Calu3 (cell line): ENCODE measurements around the gene TGFBR2. TPM values are rescaled to one million over a fixed set of nuclear protein-coding genes. Genes with fewer than 3 reads are reported as not detected.

ENCODE experiments used
- BruUV-seq: library from RNA; stranded (reverse); fragments of 400-500 nt; replicated peaks from 2 replicates; lab custom pipeline; 2021; lab: Mats Ljungman, UMichigan
- CTCF ChIA-PET: fragments of 300-600 bp; sonication (Branson Sonifier 250); formaldehyde crosslinking; loops from one replicate; lab custom pipeline; 2022; ENCODE audit warnings: antibody characterized with exemption; lab: Charles Lee
- DNase-seq: peaks from one replicate; pipeline ENCODE4 v3.0.0; 2022
- H3K27ac Mint-ChIP-seq: one replicate; pipeline ENCODE4 v1.8.0; 2022; ENCODE audit warnings: mixed read lengths; ENCODE audit not compliant: unreplicated experiment
- H3K27me3 Mint-ChIP-seq: one replicate; pipeline ENCODE4 v1.8.0; 2022; ENCODE audit warnings: mixed read lengths; ENCODE audit not compliant: unreplicated experiment
- H3K36me3 Mint-ChIP-seq: one replicate; pipeline ENCODE4 v1.8.0; 2022; ENCODE audit warnings: mild to moderate bottlenecking, moderate library complexity, mixed read lengths; ENCODE audit not compliant: insufficient read depth, unreplicated experiment
- H3K4me1 Mint-ChIP-seq: one replicate; pipeline ENCODE4 v1.8.0; 2022; ENCODE audit warnings: mild to moderate bottlenecking, low read depth, mixed read lengths; ENCODE audit not compliant: unreplicated experiment
- H3K4me3 Mint-ChIP-seq: one replicate; pipeline ENCODE4 v1.8.0; 2022; ENCODE audit warnings: mild to moderate bottlenecking, low read depth, moderate library complexity, mixed read lengths; ENCODE audit not compliant: unreplicated experiment
- H3K9me3 Mint-ChIP-seq: one replicate; pipeline ENCODE4 v1.8.0; 2022; ENCODE audit warnings: low read depth, mixed read lengths; ENCODE audit not compliant: unreplicated experiment
- CTCF ChIP-seq: fragments of 200-600 bp; IDR thresholded peaks from one replicate; pipeline ENCODE4 v1.8.0; 2022; ENCODE audit warnings: antibody characterized with exemption; ENCODE audit not compliant: unreplicated experiment
- intact Hi-C: fragments of 100-400 bp; cut with micrococcal nuclease; formaldehyde crosslinking; loops from one replicate; pipeline ENCODE4 v1.10.0; 2022; ENCODE audit not compliant: unreplicated experiment
- total RNA-seq: library from RNA; stranded (reverse); gene quantifications from 2 replicates; pipeline ENCODE4 v1.2.3, GENCODE V29; 2022

The TGFBR2 gene
- total RNA-seq, 1 experiment from 2014 or later, result 105 TPM

GRCh38 chr3:30650348-30650995 lies 44.1 kb downstream of the TGFBR2 start:
- H3K36me3 Mint-ChIP-seq, result peaks cover 76% of the 10 kb centered on the region
- H3K4me1 Mint-ChIP-seq, result peaks cover 8% of the 10 kb centered on the region
- H3K4me3 Mint-ChIP-seq, result no peak overlapping the region
- no peak for DNase-seq
- CTCF ChIA-PET, result no interaction called here
- no peaks in the 10 kb centered on the region for H3K27me3 Mint-ChIP-seq
- no peak overlapping the region for H3K27ac Mint-ChIP-seq
- TF ChIP-seq CTCF, result no peak
- intact Hi-C loops, result no loop called here
- BruUV-seq, result no TSS peak
- no peaks in the 10 kb centered on the region for H3K9me3 Mint-ChIP-seq

- Mint-ChIP-seq H3K27me3 (no peaks in the 10 kb centered on the region), H3K4me1 (peaks cover 39% of the 10 kb centered on the region), H3K27ac (no peak overlapping the region), H3K36me3 (peaks cover 68% of the 10 kb centered on the region), H3K4me3 (no peak overlapping the region), H3K9me3 (no peaks in the 10 kb centered on the region)
- intact Hi-C loops, result no loop called here
- no TSS peak for BruUV-seq
- no peak for TF ChIP-seq CTCF
- CTCF ChIA-PET, result no interaction called here
- DNase-seq, result no peak
Measured at GRCh38 chr3:30654269-30654668, 47.9 kb downstream of the TGFBR2 start.

DNA sequence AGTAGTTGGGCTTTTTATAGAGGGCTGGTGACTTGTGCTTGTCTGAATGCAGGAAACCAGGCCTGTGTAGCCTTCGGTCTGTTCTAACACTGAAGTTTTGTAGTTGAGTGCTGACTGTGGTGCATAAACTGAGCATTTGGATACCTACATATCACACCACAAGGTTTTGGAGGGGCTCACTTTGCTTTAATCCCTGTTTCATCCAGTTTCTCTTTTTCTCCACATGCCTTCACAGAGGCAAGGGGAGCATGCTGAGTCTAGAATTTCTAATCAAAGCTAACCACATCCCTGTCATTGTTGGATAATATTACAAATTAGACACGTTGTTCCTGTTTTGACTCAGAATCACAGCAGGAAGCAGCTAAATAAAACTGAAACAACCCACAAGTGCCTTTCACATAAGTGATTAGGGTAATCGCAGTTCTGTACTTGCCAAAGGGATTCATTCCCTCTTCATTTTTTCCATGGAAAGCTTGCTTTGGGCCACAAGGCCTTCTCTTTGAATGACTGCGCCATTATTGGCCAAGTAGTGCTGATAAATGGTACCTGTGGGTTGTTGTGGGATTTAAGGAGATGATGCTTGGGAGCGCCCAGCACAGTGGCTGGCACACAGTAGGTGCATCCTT lies 48.9 kb downstream of the TGFBR2 start:
- CTCF ChIA-PET, result no interaction called here
- BruUV-seq, result no TSS peak
- Mint-ChIP-seq H3K4me3 (no peak overlapping the region), H3K27ac (no peak overlapping the region), H3K36me3 (peaks cover 60% of the 10 kb centered on the region), H3K9me3 (no peaks in the 10 kb centered on the region), H3K27me3 (no peaks in the 10 kb centered on the region), H3K4me1 (peaks cover 45% of the 10 kb centered on the region)
- intact Hi-C loops, result loop anchor here (5.0 kb wide), 1 partner anchor 43 kb away; no protein-coding TSS in a partner anchor
- DNase-seq, result no peak
- no peak for TF ChIP-seq CTCF

DNA sequence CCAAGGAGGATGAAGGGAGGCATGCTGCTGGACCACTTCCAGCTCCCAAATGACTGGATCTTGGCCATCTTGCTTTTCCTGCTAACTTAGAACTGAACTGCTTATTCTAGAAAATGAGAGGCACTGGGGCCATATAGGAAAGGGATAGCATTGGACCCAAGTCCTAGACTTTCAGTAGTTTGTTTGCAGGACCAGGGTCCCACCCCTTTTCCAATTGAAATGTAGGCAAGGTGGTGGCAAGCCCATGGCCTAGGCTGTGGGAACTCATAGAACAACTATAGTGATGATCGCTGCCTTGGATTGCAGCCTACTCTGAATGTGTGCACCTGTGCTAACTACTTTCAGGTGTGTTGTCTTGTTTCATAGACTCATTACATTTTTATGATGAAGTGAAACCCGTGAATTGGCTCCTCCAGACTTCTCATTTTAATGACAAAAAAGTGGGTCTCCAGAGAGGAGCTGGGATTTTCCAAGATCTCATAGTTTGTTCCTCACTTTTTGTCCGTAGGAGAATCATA lies 50.3 kb downstream of the TGFBR2 start:
- Mint-ChIP-seq H3K27me3 (no peaks in the 10 kb centered on the region), H3K9me3 (no peaks in the 10 kb centered on the region), H3K36me3 (peaks cover 68% of the 10 kb centered on the region), H3K4me1 (peaks cover 57% of the 10 kb centered on the region), H3K4me3 (no peak overlapping the region), H3K27ac (no peak overlapping the region)
- no peak for TF ChIP-seq CTCF
- BruUV-seq, result no TSS peak
- DNase-seq, result no peak
- intact Hi-C loops, result loop anchor here (5.0 kb wide), 1 partner anchor 44 kb away; no protein-coding TSS in a partner anchor
- CTCF ChIA-PET, result no interaction called here
